Measurements from ENCODE around the gene MIA.

- TF ChIP-seq CTCF (IDR thresholded peaks at IDR 0.05) (no peak), EZH2phosphoT487 (IDR thresholded peaks at IDR 0.05) (no peak)
Measured at GRCh38 chr19:40752257-40752781, 23.0 kb upstream of the MIA start.

Data from neural progenitor cell (in vitro differentiated cells).